Kidney (tissue), 14 donors: Measurements from ENCODE around the gene UBALD2. TPM values are rescaled to one million over a fixed set of nuclear protein-coding genes. Genes with fewer than 3 reads are reported as not detected.

ENCODE experiments used
- DNase-seq, 5 donors: peaks; one replicate each; pipeline ENCODE4 v3.0.0-alpha.2; 2013 to 2020
- FAIRE-seq: peaks from 2 replicates; lab custom pipeline; 2012; peaks lifted over from hg19 to GRCh38; lab: Jason Lieb, UNC
- H3K27ac ChIP-seq, 2 donors: one replicate each; pipeline ENCODE4 v1.7.0; 2013; ENCODE audit warnings: low read depth in 2 of 2, low read length in 2 of 2, inconsistent platforms in 1 of 2
- H3K27me3 ChIP-seq: one replicate; pipeline ENCODE4 v1.7.1; 2013; ENCODE audit warnings: low read length, inconsistent platforms; ENCODE audit not compliant: control insufficient read depth, insufficient read depth
- H3K36me3 ChIP-seq, 3 donors: one replicate each; pipeline versions ENCODE4 v1.7.0 to v1.7.1; 2013; ENCODE audit warnings: low read length in 3 of 3, control low read depth in 1 of 3, inconsistent platforms in 1 of 3; ENCODE audit not compliant: insufficient read depth in 3 of 3, control insufficient read depth in 2 of 3
- H3K4me1 ChIP-seq, 3 donors: one replicate each; pipeline versions ENCODE4 v1.7.0 to v1.7.1; 2013; ENCODE audit warnings: low read length in 3 of 3, inconsistent platforms in 1 of 3, low read depth in 1 of 3; ENCODE audit not compliant: control insufficient read depth in 2 of 3, insufficient read depth in 2 of 3
- H3K4me3 ChIP-seq, 3 donors: one replicate each; pipeline versions ENCODE4 v1.7.0 to v1.8.1; 2013; ENCODE audit warnings: low read length in 3 of 3, control low read depth in 1 of 3, inconsistent platforms in 1 of 3
- H3K9ac ChIP-seq, 3 donors: one replicate each; pipeline versions ENCODE4 v1.7.0 to v1.7.1; 2013; ENCODE audit warnings: low read length in 3 of 3, control low read depth in 1 of 3, inconsistent platforms in 1 of 3
- H3K9me3 ChIP-seq, 3 donors: one replicate each; pipeline versions ENCODE4 v1.7.0 to v1.7.1; 2013; ENCODE audit warnings: low read length in 3 of 3, control low read depth in 1 of 3, inconsistent platforms in 1 of 3; ENCODE audit not compliant: control insufficient read depth in 2 of 3, insufficient read depth in 1 of 3
- intact Hi-C: fragments of 100-400 bp; cut with DNase I; formaldehyde crosslinking; loops from one replicate; pipeline ENCODE4 v1.11.1; 2022
- polyA plus RNA-seq: library from polyadenylated mRNA; stranded (reverse); fragments of 350-450 nt; fragmentation: Illumina TruSeq; extraction: RNeasy Lipid Tissue Mini Kit (QIAGEN cat#74804); gene quantifications from one replicate; pipeline ENCODE4 v1.2.3, GENCODE V29; 2014; ENCODE audit warnings: low read depth, low replicate concordance; ENCODE audit not compliant: insufficient read depth
- total RNA-seq: library from RNA; stranded (reverse); fragmentation: NEBNext Ultra II Directional; extraction: Animal tissue kit (Norgen Biotek cat#: 25700); gene quantifications from one replicate; pipeline ENCODE4 v1.2.1, GENCODE V29; 2021
- TF ChIP-seq, protein P1 (sequence below): IDR thresholded peaks from 3 replicates; pipeline ENCODE4 v1.5.1; 2012; ENCODE audit warnings: mild to moderate bottlenecking, moderate library complexity, borderline replicate concordance; ENCODE audit not compliant: insufficient read depth; ENCODE audit errors: extremely low read depth
- donor health status: control.
- donor health status: control.
- donor health status: control.
- donor health status: control.
- donor health status: control.
- donor health status: DM: yes; HTN: yes; CAD: no.
- donor health status: Normal renal cell carcinoma (clear cell type).

The UBALD2 gene
- total and polyA plus RNA-seq, 2 donors from 2014 or later: 54.3 to 59.1 TPM

DNA sequence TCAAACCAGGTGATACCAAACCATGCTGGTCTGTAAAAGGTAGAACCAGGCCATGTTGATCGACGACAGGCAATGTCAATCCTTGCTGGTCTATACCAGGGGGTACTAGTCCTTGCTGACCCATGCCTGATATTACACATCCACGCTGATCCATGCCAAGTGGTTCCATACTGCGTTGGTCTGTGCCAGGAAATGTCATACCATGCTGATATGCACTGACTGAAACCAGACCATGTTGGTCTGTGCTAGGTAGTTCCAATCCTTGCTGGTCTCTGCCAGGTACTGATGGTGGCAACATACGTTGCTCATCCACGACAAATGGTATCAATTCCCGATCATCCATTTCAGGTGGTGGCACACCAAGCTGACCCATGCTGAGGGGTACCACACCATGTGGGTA is 28.0 kb downstream of the UBALD2 start:
- Histone ChIP-seq H3K36me3 (peaks cover 0 to 4% (median 3%) of the 10 kb centered on the region in 3 donors), H3K4me3 (no peak overlapping the region), H3K9me3 (no peaks in the 10 kb centered on the region), H3K9ac (no peak overlapping the region), H3K27ac (no peak overlapping the region), H3K27me3 (no peaks in the 10 kb centered on the region), H3K4me1 (no peaks in the 10 kb centered on the region)
- DNase-seq: peak in 1 of 5 donors; percentile 13
- intact Hi-C loops: no loop called here
- no peak for FAIRE-seq
- TF ChIP-seq, protein P1, sequence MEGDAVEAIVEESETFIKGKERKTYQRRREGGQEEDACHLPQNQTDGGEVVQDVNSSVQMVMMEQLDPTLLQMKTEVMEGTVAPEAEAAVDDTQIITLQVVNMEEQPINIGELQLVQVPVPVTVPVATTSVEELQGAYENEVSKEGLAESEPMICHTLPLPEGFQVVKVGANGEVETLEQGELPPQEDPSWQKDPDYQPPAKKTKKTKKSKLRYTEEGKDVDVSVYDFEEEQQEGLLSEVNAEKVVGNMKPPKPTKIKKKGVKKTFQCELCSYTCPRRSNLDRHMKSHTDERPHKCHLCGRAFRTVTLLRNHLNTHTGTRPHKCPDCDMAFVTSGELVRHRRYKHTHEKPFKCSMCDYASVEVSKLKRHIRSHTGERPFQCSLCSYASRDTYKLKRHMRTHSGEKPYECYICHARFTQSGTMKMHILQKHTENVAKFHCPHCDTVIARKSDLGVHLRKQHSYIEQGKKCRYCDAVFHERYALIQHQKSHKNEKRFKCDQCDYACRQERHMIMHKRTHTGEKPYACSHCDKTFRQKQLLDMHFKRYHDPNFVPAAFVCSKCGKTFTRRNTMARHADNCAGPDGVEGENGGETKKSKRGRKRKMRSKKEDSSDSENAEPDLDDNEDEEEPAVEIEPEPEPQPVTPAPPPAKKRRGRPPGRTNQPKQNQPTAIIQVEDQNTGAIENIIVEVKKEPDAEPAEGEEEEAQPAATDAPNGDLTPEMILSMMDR: no peak

DNA sequence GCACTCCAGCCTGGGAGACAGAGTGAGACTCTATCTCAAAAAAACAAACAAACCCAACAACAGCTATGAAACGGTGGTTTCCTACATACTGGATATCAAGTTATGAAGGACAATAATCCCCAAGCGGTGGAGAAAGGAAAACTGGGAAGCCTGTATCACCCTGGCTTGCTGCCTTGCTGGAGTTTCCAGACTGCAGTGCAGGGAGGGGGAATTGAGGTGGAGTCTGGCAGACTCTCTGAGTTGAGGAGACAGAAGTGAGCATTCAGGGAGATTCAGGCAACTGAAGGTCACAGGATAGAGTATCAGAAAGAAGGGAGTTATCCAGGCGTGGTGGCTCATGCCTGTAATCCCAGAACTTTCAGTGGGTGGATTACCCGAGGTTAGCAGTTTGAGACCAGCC is 31.0 kb downstream of the UBALD2 start:
- FAIRE-seq (no peak), DNase-seq (peak in 1 of 5 donors; percentile 1)
- H3K9ac ChIP-seq: no peak overlapping the region
- H3K9me3 ChIP-seq: no peaks in the 10 kb centered on the region
- intact Hi-C loops: no loop called here
- no peaks in the 10 kb centered on the region for H3K4me1 ChIP-seq
- H3K36me3 ChIP-seq: peaks cover 0 to 4% (median 3%) of the 10 kb centered on the region in 3 donors
- TF ChIP-seq, protein P1: no peak
- no peak overlapping the region for H3K27ac ChIP-seq
- no peaks in the 10 kb centered on the region for H3K27me3 ChIP-seq
- H3K4me3 ChIP-seq: no peak overlapping the region

DNA sequence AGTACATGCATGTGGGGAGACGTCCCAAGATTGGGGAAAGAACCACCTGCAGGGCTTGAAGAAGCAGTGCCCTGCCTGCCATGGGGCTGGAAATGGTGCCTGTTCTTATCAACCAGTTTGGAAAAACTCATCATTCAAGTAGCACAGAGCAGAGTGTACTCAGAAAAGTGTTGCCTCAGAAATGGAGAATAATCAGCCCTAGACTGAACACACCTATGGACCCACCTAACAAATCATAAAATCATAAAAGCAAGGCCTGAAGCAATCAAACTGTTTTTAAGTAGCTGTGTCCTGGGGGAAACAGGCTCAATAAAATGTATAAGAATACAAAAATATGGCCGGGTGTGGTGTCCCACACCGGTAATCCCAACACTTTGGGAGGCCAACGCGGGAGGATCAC is 31.7 kb downstream of the UBALD2 start:
- DNase-seq (peak in 1 of 5 donors; percentile 25), FAIRE-seq (no peak)
- H3K4me1 ChIP-seq: no peaks in the 10 kb centered on the region
- TF ChIP-seq, protein P1: no peak
- intact Hi-C loops: no loop called here
- peaks cover 0 to 4% (median 3%) of the 10 kb centered on the region in 3 donors for H3K36me3 ChIP-seq
- no peak overlapping the region for H3K27ac ChIP-seq
- no peaks in the 10 kb centered on the region for H3K9me3 ChIP-seq
- H3K27me3 ChIP-seq: no peaks in the 10 kb centered on the region
- no peak overlapping the region for H3K9ac ChIP-seq
- no peak overlapping the region for H3K4me3 ChIP-seq

DNA sequence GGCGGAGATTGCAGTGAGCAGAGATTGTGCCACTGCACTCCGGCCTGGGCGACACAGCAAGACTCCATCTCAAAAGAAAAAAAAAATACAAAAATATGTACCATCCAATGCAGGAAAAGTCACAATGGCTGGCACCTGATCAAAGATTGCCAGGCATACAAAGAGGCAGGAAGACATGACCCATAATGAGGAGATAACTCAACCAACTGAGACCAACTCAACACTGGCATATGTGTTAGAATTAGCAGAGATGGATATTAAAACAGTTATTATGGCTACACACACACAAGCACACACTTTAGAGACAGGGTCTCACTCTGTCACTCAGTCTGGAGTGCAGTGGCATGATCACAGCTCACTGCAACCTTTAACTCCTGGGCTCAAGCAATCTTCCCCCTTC is 32.3 kb downstream of the UBALD2 start:
- Histone ChIP-seq H3K4me1 (no peaks in the 10 kb centered on the region), H3K27me3 (no peaks in the 10 kb centered on the region), H3K27ac (no peak overlapping the region), H3K36me3 (peaks cover 0 to 4% (median 3%) of the 10 kb centered on the region in 3 donors), H3K9ac (no peak overlapping the region), H3K4me3 (no peak overlapping the region), H3K9me3 (no peaks in the 10 kb centered on the region)
- DNase-seq (no peak), FAIRE-seq (no peak)
- TF ChIP-seq, protein P1: no peak
- intact Hi-C loops: no loop called here
